GM18951 (cell line): ENCODE measurements around the gene CHRND.

Experiments
- POLR2A ChIP-seq: IDR thresholded peaks from 4 replicates; pipeline ENCODE4 v1.6.1; 2011; ENCODE audit warnings: mild to moderate bottlenecking; ENCODE audit not compliant: insufficient read length, insufficient read depth; ENCODE audit errors: extremely low read depth
- in situ Hi-C: fragments of 300-500 bp; cut with MboI; formaldehyde crosslinking; loops from one replicate; pipeline ENCODE4 v1.12.0; 2022; ENCODE audit warnings: low sequenced_read_pairs, mixed read lengths, inconsistent platforms; ENCODE audit not compliant: unreplicated experiment

Gene CHRND

GRCh38 chr2:232503809-232504323 lies 22.1 kb upstream of the CHRND start:
- in situ Hi-C loops: no loop called here
- no peak for TF ChIP-seq POLR2A

GRCh38 chr2:232504438-232504837 lies 21.5 kb upstream of the CHRND start:
- TF ChIP-seq POLR2A: no peak
- in situ Hi-C loops: no loop called here

GRCh38 chr2:232505856-232506255 lies 20.1 kb upstream of the CHRND start:
- in situ Hi-C loops: no loop called here

DNA sequence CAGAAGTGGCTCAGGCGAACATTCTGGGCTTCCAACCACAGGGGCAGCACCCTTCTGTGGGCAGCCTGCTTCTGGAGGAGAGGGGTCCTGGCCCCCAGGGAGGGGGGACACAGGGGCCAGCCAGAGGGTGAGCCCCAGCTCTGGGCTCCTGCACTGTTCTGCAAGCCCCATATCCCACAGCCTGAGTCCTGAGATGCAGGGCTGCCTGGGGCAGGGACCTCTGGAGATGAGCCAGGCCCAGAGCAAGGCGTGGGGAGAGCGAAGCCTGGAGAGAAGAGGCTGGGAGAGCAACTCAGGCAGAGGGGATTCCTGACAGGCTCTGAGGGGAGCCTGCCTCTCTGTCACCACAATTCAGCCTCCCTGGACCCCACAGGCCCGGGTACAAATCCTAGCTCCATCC lies 19.3 kb upstream of the CHRND start:
- no peak for TF ChIP-seq POLR2A
- in situ Hi-C loops: no loop called here

More at GRCh38 chr2:232505856-232506255, 20.1 kb upstream of the CHRND start:
- no peak for TF ChIP-seq POLR2A

DNA sequence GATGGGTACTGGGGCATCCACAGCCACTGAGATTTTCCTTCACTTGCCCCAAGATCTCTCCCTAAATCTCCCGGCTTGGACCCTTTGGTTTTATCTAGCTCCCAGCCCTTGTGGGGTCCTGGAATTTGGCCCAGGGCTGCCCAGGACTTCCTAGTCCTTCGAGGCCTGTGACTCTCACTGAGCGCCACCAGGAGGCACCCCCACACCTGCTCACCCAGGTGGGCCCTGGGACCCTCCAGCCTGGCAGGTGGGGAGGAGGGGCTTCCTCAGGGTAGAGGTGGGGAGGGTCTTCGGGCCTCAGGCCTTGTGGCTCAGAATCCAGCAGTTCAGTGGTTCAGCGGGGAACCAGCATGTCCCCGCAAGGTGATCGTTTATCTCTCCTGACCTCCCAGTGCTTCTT lies 17.7 kb upstream of the CHRND start:
- no peak for TF ChIP-seq POLR2A
- in situ Hi-C loops: no loop called here

- in situ Hi-C loops: loop anchor here (10.0 kb wide), 1 partner anchor 67 kb away; no protein-coding TSS in a partner anchor
- no peak for TF ChIP-seq POLR2A
These were observed 14.5 kb upstream of the CHRND start for GRCh38 chr2:232511336-232511890.

DNA sequence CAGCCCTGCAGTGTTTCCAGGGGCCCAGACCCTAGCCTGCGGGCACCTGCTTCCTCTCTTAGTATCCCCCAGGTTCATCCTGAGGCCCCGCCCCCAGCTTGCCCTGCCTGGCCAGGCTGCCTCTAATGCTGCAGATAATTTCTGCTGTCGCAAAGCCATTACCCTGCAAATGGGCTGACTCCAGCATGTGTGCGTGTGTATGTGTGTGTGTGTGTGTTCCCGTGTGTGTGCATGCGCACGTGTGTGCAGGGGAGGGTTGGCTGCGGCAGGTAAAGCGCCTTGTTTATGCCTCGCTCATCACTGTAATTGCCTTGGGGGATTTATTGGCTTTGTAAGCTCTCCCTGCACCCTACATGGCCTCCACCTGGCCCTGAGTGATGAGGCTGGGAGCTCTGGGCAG lies 13.4 kb upstream of the CHRND start:
- TF ChIP-seq POLR2A: no peak
- in situ Hi-C loops: loop anchor here (10.0 kb wide), 1 partner anchor 68 kb away; no protein-coding TSS in a partner anchor

DNA sequence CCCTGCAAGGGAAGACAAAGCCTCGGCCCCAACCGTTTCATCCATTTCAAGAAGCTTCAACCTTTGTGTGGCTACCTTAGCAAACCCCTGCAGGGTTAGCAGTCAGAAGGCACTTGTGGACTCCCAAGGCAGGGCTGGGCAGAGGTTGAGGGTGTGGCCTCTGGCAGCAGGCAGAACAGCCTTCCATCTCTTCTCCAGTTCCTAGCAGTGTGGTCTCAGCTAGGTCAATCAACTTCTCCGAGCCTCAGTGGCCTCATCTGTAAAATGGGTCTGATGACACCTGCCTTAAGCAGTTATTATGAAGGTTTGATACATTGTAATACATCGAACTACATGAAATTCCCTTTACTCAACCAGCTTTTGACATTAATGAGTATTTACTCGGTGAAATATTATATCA lies 12.6 kb upstream of the CHRND start:
- in situ Hi-C loops: loop anchor here (10.0 kb wide), 1 partner anchor 69 kb away; no protein-coding TSS in a partner anchor
- no peak for TF ChIP-seq POLR2A

GRCh38 chr2:232515639-232516038 lies 10.3 kb upstream of the CHRND start:
- TF ChIP-seq POLR2A: no peak
- in situ Hi-C loops: loop anchor here (10.0 kb wide), 1 partner anchor 71 kb away; no protein-coding TSS in a partner anchor

DNA sequence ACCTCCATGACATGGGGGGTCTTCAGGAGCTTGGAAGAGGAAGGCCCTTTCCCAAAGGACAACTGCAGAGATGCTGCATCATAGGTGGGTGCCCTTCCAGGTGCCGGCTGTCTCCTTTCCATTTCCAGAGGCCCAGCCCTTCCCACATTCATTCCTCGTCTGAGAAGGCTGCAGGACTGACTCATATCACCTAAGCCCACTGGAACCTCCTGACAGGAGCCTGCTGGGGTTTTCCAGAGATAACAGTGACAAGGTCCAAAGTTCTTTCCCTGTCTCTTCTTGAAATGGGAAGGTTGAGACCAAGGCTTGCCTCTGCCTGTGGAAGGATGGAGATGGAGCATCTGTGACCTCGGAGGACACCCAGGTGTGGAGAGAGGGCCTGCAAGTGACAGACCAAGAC lies 9.4 kb upstream of the CHRND start:
- no peak for TF ChIP-seq POLR2A
- in situ Hi-C loops: loop anchor here (10.0 kb wide), 1 partner anchor 72 kb away; no protein-coding TSS in a partner anchor

DNA sequence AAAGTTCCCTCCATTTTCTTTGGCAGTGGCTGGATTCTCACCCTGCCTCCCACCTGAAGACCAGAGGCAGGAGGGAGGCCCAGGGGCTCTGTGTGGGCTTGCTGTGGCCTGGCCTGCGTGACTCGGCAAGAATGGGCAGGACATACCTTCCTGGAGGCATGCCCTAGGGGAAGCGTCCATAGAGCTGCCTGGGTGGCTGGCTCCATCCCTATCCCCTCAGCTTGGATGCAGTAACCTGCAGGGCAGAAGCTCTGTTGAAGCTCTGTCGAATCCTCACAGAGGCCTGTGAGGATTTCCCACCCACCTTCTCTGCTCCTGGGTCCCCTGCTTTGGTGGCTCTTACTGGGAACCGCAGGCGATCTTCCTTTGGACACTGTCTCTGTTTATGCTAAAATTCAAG lies 7.1 kb upstream of the CHRND start:
- in situ Hi-C loops: loop anchor here (10.0 kb wide), 1 partner anchor 74 kb away; no protein-coding TSS in a partner anchor
- TF ChIP-seq POLR2A: no peak

DNA sequence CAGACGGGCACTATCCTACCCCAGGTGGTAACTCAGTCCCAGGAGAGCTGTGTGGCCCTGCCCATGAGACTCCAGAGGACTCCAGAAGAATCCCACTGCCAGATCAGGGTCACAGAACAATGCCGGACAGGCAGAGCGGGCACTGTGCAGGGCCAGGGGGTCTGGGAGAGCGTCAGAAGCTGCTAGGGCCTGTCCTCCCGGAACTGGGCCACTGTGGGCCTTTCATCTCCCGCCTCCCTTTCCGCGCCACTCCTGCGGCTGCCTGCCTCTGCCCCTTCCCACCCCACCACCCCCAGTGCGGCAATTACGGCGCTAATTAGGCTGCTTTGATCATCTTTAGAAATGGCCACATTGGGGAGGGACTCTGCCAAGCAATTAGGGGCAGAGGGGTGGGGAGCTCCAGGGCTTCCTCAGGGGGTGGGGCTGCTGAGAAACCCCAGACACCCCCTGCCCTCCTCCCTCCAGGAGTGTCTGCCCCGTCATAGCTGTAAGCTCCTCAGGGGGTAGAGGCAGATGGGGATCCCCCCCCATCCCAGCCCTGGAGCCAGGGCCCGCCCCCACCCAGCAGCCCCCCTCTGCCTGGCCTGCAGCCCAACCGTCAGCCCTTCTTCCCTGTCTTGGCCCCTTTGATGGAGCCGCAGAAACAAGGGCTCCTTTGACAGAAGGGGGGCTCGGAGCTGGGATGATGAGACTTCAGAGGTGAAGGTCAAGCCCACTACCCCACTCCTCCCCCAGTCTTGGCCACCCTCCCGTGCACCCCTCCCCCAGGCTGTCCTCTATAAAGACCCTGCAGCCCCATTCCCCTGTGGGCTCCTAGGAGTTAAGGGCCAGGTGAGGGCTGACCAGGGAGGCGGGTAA lies 6.2 kb upstream of the CHRND start, which contains the start of gene PRSS56:
Gene PRSS56, plus strand, starts transcription at position 808 of the 858 bp plus-strand sequence. CDS start 211 bp downstream, outside the sequence.
- TF ChIP-seq POLR2A: no peak
- in situ Hi-C loops: loop anchor here (10.0 kb wide), 1 partner anchor 75 kb away; no protein-coding TSS in a partner anchor

DNA sequence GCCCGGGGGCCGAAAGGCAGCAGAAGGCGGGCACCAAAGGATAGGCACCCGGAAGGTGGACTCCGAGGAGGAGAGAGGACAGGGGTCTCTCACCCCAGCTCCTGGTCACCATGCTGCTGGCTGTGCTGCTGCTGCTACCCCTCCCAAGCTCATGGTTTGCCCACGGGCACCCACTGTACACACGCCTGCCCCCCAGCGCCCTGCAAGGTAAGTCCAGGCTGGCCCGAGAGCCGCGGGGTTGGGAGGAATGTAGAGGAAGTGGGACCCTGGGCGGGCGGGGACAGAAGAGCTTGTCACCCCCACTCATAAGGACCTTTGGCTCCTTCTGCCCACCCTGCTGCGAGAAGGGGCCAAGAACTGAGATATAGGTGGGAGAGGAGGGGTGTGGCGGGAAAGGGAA lies 5.5 kb upstream of the CHRND start:
- no peak for TF ChIP-seq POLR2A
- in situ Hi-C loops: no loop called here
